Tibial nerve (tissue), 4 donors: ENCODE results near the gene C16orf96.

Source experiments
- EP300 ChIP-seq, 2 donors: sonication (generic); formaldehyde crosslinking; IDR thresholded peaks; one replicate each; pipeline ENCODE4 v1.6.1; 2017; ENCODE audit warnings: antibody characterized with exemption in 2 of 2, mild to moderate bottlenecking in 1 of 2
- POLR2A ChIP-seq, 2 donors: fragments of 450-650 bp; IDR thresholded peaks; one replicate each; pipeline ENCODE4 v1.6.1; 2017; ENCODE audit warnings: antibody characterized with exemption in 2 of 2, mild to moderate bottlenecking in 2 of 2, moderate library complexity in 2 of 2
- TF ChIP-seq, protein P1 (sequence below), 5 experiments: fragments of 200-600 bp in 3 of 5; fragments of 450-650 bp in 2 of 5; sonication (generic) in 3 of 5; IDR thresholded peaks; one replicate each; pipeline ENCODE4 v1.5.1; 2016 to 2019; ENCODE audit warnings: antibody characterized with exemption in 5 of 5, mild to moderate bottlenecking in 3 of 5, moderate library complexity in 2 of 5

GRCh38 chr16:4557973-4558372 lies 1.8 kb downstream of the C16orf96 start:
- no peak for TF ChIP-seq EP300 (IDR thresholded peaks at IDR 0.05)
- no peak for TF ChIP-seq POLR2A (IDR thresholded peaks at IDR 0.05)
- TF ChIP-seq, protein P1, sequence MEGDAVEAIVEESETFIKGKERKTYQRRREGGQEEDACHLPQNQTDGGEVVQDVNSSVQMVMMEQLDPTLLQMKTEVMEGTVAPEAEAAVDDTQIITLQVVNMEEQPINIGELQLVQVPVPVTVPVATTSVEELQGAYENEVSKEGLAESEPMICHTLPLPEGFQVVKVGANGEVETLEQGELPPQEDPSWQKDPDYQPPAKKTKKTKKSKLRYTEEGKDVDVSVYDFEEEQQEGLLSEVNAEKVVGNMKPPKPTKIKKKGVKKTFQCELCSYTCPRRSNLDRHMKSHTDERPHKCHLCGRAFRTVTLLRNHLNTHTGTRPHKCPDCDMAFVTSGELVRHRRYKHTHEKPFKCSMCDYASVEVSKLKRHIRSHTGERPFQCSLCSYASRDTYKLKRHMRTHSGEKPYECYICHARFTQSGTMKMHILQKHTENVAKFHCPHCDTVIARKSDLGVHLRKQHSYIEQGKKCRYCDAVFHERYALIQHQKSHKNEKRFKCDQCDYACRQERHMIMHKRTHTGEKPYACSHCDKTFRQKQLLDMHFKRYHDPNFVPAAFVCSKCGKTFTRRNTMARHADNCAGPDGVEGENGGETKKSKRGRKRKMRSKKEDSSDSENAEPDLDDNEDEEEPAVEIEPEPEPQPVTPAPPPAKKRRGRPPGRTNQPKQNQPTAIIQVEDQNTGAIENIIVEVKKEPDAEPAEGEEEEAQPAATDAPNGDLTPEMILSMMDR (IDR thresholded peaks at IDR 0.05): no peak
